ENCODE data around the gene APLP2. TPM values are rescaled to one million over a fixed set of nuclear protein-coding genes. Genes with fewer than 3 reads are reported as not detected.

The APLP2 gene
- total and polyA plus RNA-seq, 2 of the 4 experiments (the other 2 are of a cell fraction) = 127 to 235 TPM

DNA sequence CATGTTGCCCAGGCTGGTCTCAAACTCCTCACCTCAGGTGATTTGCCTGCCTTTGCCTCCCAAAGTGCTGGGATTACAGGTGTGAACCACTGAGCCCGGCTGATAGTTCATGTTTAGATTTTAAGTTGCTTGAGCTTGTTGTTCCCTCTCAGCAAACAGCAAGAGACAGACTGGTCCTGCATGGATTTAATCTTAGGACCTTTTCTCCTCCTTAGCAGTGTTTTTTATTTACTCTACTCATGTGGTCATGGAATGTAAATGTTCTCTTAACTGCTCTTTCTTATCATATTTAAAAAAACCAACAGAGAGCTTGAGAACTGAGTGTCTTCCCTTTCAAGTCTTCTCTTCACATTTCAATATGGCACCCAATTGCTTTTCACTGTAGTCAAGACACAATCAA lies 44.3 kb upstream of the APLP2 start:
- no peak overlapping the region for H3K9ac ChIP-seq (ENCODE audit: low read depth, low read length)
- no peaks in the 10 kb centered on the region for H3K79me1 ChIP-seq (ENCODE audit: low read depth in 1 of 2, low read length in 2 of 2)
- ATAC-seq (ENCODE audit: low read depth) = peak; percentile 71
- no peak overlapping the region for H2BK120ac ChIP-seq (ENCODE audit: low read depth, low read length)
- H3K9me1 ChIP-seq (ENCODE audit: insufficient read depth, low read length) = peaks cover 2% of the 10 kb centered on the region; the same call in 1 of the 2 replicates
- H3K18ac ChIP-seq (ENCODE audit: low read depth, low read length) = no peak overlapping the region
- no peak overlapping the region for H4K8ac ChIP-seq (ENCODE audit: low read depth in 2 of 2, low read length in 2 of 2)
- no peak overlapping the region for H4K5ac ChIP-seq (ENCODE audit: low read depth, low read length)
- BruUV-seq (replicated peaks) = no TSS peak
- DNase-seq = no peak
- H3K9me3 ChIP-seq (ENCODE audit: control insufficient read depth, insufficient read depth, low read length) = no peaks in the 10 kb centered on the region
- no peak overlapping the region for H3K14ac ChIP-seq (replicated peaks; ENCODE audit: low read depth, low read length)
- dilution Hi-C loops (cut with HindIII; ENCODE audit: low sequenced_read_pairs, unreplicated experiment) (no loop called here), in situ Hi-C loops (cut with MboI; ENCODE audit: low sequenced_read_pairs) (no loop called here), intact Hi-C loops (cut with micrococcal nuclease) (no loop called here)
- no peak overlapping the region for H2AFZ ChIP-seq (replicated peaks; ENCODE audit: low read length, poor library complexity)
- no peak for TF ChIP-seq SMC3 (IDR thresholded peaks at IDR 0.05; ENCODE audit: low read depth, low read length)
- no peak overlapping the region for H2BK5ac ChIP-seq (ENCODE audit: low read depth, low read length, poor library complexity, severe bottlenecking)
- ChIA-PET CTCF (interaction anchor here (0.7 kb wide), 1 partner anchor 22 kb away, joined by 3 read pairs; no protein-coding TSS in a partner anchor), POLR2A (ENCODE audit: unreplicated experiment) (no interaction called here)
- no peak overlapping the region for H3K56ac ChIP-seq (ENCODE audit: extremely low read depth, insufficient read depth, low read length)
- H4K91ac ChIP-seq (ENCODE audit: insufficient read depth, low read depth, low read length) = no peak overlapping the region
- H3K4me3 ChIP-seq (ENCODE audit: insufficient read depth, low read depth, low read length) = no peak overlapping the region
- H2BK20ac ChIP-seq (ENCODE audit: low read depth, low read length) = no peak overlapping the region
- WGBS, 2 experiments (ENCODE audit: extremely low coverage in 2 of 2, insufficient read length in 1 of 2) = no CpG with 5 or more reads among the region's 1 CpG
- H2BK15ac ChIP-seq (ENCODE audit: low read depth, low read length) = no peak overlapping the region
- H3K36me3 ChIP-seq (ENCODE audit: control insufficient read depth, insufficient read depth, low read length) = no peaks in the 10 kb centered on the region
- H3K27me3 ChIP-seq (ENCODE audit: control insufficient read depth, insufficient read depth, low read length) = no peaks in the 10 kb centered on the region
- no peak overlapping the region for H3K27ac ChIP-seq (ENCODE audit: insufficient read depth, low read length)
- no peaks in the 10 kb centered on the region for H4K20me1 ChIP-seq (ENCODE audit: insufficient read depth, low read length)
- no peak overlapping the region for H2AK9ac ChIP-seq (replicated peaks; ENCODE audit: low read depth, low read length, poor library complexity)
- peaks cover 4% of the 10 kb centered on the region for H3K4me1 ChIP-seq (ENCODE audit: control insufficient read depth, insufficient read depth, low read length)
- no peak overlapping the region for H3K23ac ChIP-seq (ENCODE audit: low read depth, low read length)
- no peak overlapping the region for H2AK5ac ChIP-seq (ENCODE audit: low read depth, low read length)
- peak overlapping the region; percentile 57; the same call in 1 of the 2 replicates for H3K4me2 ChIP-seq (ENCODE audit: low read depth, low read length)
- H3K4ac ChIP-seq (ENCODE audit: low read depth, low read length) = no peak overlapping the region
